Measurements from ENCODE around the gene TXNRD2.
A peak's percentile ranks its signal among the peaks of the same experiment; 100 is the strongest.
"Not testable (repeated sequence)": the region's sequence is repeated elsewhere in the genome, so short reads cannot be mapped to it uniquely, and the experiment has no call there.

Gene TXNRD2

GRCh38 chr22:19948057-19948760 lies 6.6 kb upstream of the TXNRD2 start:
- no peak for DNase-seq

GRCh38 chr22:19943082-19944026 lies 1.7 kb upstream of the TXNRD2 start:
- DNase-seq: peak; percentile 96

GRCh38 chr22:19942157-19943081 lies 801 bp upstream of the TXNRD2 start:
- peak; percentile 84 for DNase-seq

DNA sequence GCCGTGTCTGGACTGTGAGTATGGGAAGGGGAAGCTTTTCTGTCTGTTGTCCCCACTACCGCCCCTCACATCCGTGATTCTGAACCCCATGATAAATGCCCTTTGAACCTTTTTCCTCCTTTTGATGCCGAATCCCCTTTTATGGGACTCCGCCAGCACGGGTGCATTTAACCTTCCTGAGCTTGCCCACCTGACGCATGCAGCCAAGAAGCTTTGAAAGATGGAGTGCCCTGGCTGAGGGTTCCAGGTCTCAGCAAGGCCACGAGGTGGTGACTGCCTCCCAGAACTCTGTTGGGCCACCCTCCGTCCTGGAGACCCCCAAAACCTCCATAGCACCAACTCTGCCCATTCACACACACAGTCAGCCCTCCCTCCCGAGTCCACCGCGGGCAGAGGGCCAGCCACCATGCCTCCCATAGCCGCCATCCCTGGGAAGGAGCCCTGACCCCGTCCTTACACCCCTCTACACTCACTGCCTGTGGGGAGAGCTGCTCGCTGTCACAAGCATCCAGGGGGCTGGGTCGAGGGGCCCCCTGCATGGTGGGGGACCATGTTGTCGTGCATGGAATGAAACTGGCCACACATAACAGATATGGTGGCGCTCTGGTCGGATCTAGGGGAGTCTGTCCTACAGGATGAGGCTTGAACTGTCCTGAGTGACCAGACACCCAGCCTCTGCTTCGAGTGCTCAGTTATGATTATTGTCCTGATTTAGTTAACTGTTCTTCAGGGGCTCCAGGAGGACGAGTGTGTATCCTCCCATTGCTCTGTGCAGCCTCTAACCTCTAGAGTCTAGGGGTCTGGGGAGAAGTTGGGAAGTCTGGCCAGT lies 868 bp downstream of the TXNRD2 start:
- DNase-seq: no peak

GRCh38 chr22:19937616-19938473 lies 3.8 kb downstream of the TXNRD2 start:
- DNase-seq: no peak

DNA sequence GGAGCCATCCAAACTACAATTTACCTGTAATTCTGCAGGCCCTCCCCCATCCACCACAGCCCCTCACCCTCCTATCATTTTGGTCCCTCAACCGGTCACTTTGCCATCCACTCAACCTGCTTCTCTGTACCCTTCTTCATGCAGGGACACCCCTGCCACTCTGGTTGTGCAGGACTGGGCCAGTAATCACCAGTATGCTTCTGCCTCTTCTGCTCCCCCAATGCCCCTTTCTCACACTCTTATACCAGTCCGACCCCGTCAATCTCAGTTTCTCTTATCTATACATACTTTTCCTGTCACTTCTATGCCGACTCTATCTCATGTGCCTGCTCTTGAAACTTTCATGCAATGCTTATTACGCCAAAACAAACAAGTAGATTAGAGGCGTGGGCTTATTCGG lies 5.1 kb downstream of the TXNRD2 start:
- DNase-seq: no peak

DNA sequence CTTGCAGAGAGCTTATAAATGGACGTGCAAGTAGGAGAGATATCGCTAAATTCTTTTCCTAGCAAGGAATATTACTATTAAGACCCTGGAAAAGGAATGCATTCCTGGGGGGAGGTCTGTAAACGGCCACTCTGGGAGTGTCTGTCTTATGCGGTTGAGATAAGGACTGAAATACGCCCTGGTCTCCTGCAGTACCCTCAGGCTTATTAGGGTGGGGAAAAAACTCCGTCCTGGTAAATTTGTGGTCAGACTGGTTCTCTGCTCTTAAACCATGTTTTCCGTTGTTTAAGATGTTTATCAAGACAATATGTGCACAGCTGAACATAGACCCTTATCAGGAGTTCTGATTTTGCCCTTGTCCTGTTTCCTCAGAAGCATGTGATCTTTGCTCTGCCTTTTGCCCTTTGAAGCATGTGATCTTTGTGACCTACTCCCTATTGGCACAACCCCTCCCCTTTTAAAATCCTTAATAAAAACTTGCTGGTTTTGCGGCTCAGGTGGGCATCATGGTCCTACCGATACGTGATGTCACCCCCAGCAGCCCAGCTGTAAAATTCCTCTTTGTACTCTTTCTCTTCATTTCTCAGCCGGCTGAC lies 6.4 kb downstream of the TXNRD2 start:
- not testable (repeated sequence) for DNase-seq

- DNase-seq: no peak
Measured at GRCh38 chr22:19933341-19934241, 8.0 kb downstream of the TXNRD2 start.

- no peak for DNase-seq
Measured at GRCh38 chr22:19932367-19933206, 9.0 kb downstream of the TXNRD2 start.

DNA sequence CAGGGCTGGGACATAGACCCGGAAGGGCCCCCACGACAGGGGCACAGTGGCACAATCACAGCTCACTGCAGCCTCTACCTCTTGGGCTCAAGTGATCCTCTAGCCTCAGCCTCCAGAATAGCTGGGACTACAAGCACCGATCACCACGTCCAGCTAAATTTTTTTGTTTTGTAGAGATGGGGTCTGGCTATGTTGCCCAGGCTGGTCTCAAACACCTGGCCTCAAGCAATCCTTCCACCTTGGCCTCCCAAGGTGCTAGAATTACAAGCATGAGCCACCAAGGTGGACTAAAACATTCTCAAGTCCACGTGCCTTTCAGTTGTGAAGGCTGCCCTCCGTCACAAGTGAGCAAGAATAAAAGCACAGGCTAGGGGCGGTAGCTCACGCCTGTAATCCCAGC lies 10.1 kb downstream of the TXNRD2 start:
- no peak for DNase-seq

DNA sequence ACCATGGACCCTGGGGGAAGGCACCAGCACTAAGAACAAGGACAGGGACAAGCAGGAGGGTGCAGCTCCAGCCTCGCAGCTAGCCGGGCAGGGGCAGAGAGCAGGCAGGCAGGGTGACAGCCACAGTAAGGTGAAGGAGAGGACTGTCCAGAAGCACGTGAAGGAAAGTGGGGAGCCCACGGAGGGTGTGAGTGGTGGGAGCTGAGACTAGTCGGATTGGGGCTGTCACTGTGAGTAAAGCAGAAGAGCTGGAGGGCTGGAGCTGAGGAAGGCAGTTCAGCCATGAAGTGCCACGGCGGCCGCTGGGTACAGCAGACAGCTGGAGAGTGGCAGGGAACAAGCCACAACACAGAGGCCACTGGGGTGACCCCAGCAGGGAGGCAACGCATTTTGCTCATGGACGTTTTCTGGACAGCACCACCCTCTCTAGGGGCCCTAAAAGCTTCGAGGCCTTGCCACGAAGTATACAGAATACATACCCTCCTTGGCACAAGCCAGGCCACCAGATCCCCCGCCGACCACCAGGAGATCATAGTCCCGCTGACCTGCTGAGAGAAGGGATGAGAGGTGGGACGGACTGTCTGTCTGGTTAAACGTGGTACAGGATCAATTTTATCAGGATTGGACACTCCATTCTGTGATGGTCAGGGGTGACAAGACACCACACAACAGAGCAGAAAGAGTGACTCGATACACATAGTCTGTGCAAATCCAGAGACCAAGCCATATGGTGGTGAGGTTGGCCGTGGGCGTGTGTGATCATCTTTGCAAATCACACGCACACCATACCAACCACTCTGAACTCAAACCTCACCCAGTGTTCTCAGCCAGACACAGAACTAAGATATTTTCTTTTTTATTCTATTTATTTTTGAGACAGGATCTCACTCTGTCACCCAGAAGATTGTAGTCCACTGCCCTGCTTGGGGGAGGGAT lies 10.8 kb downstream of the TXNRD2 start:
- DNase-seq: no peak

GRCh38 chr22:19929586-19930550 lies 11.8 kb downstream of the TXNRD2 start:
- no peak for DNase-seq

GRCh38 chr22:19928207-19928606 lies 13.4 kb downstream of the TXNRD2 start:
- DNase-seq: no peak

DNA sequence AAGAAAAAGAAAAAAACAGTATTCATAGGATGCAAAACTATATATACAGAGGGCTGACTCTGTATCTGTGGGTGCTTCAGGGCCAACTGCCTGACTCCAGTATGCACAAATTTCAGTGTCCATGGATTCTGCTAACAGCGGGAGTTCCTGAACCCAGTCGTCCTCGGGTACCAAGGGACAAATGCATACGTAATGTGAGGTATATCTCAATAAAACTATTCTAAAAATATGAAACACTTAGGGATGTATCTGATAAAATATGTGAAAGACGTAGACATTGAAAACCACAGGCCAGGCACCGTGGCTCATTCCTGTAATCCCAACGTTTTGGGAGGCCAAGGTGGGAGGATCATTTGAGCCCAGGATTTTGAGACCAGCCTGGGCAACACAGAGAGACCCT lies 13.9 kb downstream of the TXNRD2 start:
- DNase-seq: no peak

- not testable (repeated sequence) for DNase-seq
Measured at GRCh38 chr22:19926028-19926427, 15.6 kb downstream of the TXNRD2 start.

Data from fibroblast of skin of scalp (primary cell).